K562 (cell line): Measurements from ENCODE around the gene GDF2. TPM values are rescaled to one million over a fixed set of nuclear protein-coding genes. Genes with fewer than 3 reads are reported as not detected.

ENCODE experiments used
- ATAC-seq: fragments of 200-7000 bp; cut with Tn5 transposase; 3 replicates; pipeline ENCODE4 v1.9.1; 2020; ENCODE audit warnings: moderate library complexity
- BruUV-seq: library from RNA; stranded (reverse); fragments of 400-500 nt; replicated peaks from 2 replicates; lab custom pipeline; 2021; lab: Mats Ljungman, UMichigan
- CTCF ChIA-PET: fragments of 300-600 bp; formaldehyde crosslinking; extraction: SDS; loops from one replicate; lab custom pipeline; 2021; ENCODE audit warnings: low intra/inter-chr PET ratio; lab: Yijun Ruan, JAX
- POLR2A ChIA-PET: fragments of 300-600, 350-650 bp; sonication (Branson Sonifier 250); formaldehyde crosslinking; extraction: SDS; loops from one replicate; lab custom pipeline; 2021; ENCODE audit warnings: antibody characterized with exemption, inconsistent platforms; lab: Yijun Ruan, JAX
- DNase-seq, 4 experiments: peaks; one replicate each; pipeline versions ENCODE4 v3.0.0 to v3.0.0-alpha.2; 2011 to 2018; ENCODE audit warnings: low spot score in 3 of 4, mixed read lengths in 3 of 4; ENCODE audit errors: extremely low read depth in 1 of 4
- FAIRE-seq: peaks from 2 replicates; lab custom pipeline; 2011; peaks lifted over from hg19 to GRCh38; lab: Jason Lieb, UNC
- H2AFZ ChIP-seq: 2 replicates; pipeline ENCODE4 v1.6.0; 2011; ENCODE audit warnings: low read depth, low read length, control low read depth, inconsistent platforms
- H3K27ac ChIP-seq: fragments of 200-600 bp; 3 replicates; pipeline ENCODE4 v1.8.0; 2011; ENCODE audit warnings: low read depth, mild to moderate bottlenecking, control low read depth, inconsistent platforms, low read length, moderate library complexity, mixed read lengths; ENCODE audit errors: extremely low read depth
- H3K27me3 ChIP-seq, 2 experiments: fragments of 300-600 bp in 1 of 2; 2 replicates in 1 of 2; 3 replicates in 1 of 2; pipeline versions ENCODE4 v1.6.0 to v1.8.0; 2011; ENCODE audit warnings: inconsistent platforms in 2 of 2, low read length in 2 of 2, mild to moderate bottlenecking in 1 of 2, mixed read lengths in 1 of 2, moderate library complexity in 1 of 2; ENCODE audit not compliant: control insufficient read depth in 2 of 2, insufficient read depth in 2 of 2
- H3K36me3 ChIP-seq: fragments of 300-600 bp; 3 replicates; pipeline ENCODE4 v1.8.0; 2011; ENCODE audit warnings: mild to moderate bottlenecking, low read length, inconsistent platforms; ENCODE audit not compliant: control insufficient read depth, insufficient read depth
- H3K4me1 ChIP-seq, 2 experiments: fragments of 200-600 bp in 1 of 2; replicated peaks in 1 of 2; 2 replicates in 1 of 2; 3 replicates in 1 of 2; pipeline versions ENCODE4 v1.5.1 to v1.8.0; 2011; ENCODE audit warnings: inconsistent platforms in 2 of 2, low read length in 2 of 2, mild to moderate bottlenecking in 1 of 2, mixed read lengths in 1 of 2, moderate library complexity in 1 of 2; ENCODE audit not compliant: control insufficient read depth in 2 of 2, insufficient read depth in 2 of 2
- H3K4me2 ChIP-seq: 2 replicates; pipeline ENCODE4 v1.6.1; 2011; ENCODE audit warnings: low read length, control low read depth, inconsistent platforms, mixed read lengths; ENCODE audit not compliant: insufficient read depth
- H3K4me3 ChIP-seq: fragments of 200-600 bp; sonication (generic), shearing (Covaris generic); 2 replicates; pipeline ENCODE4 v1.5.1; 2016; ENCODE audit warnings: control low read depth, inconsistent platforms
- H3K79me2 ChIP-seq: fragments of 200-600 bp; 3 replicates; pipeline ENCODE4 v1.8.0; 2011; ENCODE audit warnings: low read length, inconsistent platforms; ENCODE audit not compliant: control insufficient read depth, insufficient read depth
- H3K9ac ChIP-seq, 2 experiments: 2 replicates each; pipeline versions ENCODE4 v1.6.0 to v1.6.1; 2011; ENCODE audit warnings: low read depth in 2 of 2, low read length in 2 of 2, control low read depth in 1 of 2, inconsistent platforms in 1 of 2, mild to moderate bottlenecking in 1 of 2, mixed read lengths in 1 of 2; ENCODE audit not compliant: insufficient read depth in 1 of 2
- H3K9me1 ChIP-seq: one replicate; pipeline ENCODE4 v1.6.0; 2011; ENCODE audit warnings: inconsistent platforms, mild to moderate bottlenecking, low read length, moderate library complexity; ENCODE audit not compliant: control insufficient read depth, insufficient read depth
- H3K9me3 ChIP-seq: replicated peaks from 2 replicates; pipeline ENCODE4 v1.5.1; 2011; ENCODE audit warnings: low read depth, low read length, inconsistent platforms; ENCODE audit not compliant: control insufficient read depth, insufficient read depth
- H4K20me1 ChIP-seq: replicated peaks from 2 replicates; pipeline ENCODE4 v1.6.1; 2011; ENCODE audit warnings: low read length, inconsistent platforms, mixed read lengths; ENCODE audit not compliant: control insufficient read depth, insufficient read depth
- ARID3B ChIP-seq: fragments of 250-450 bp; sonication (Bioruptor Pico); IDR thresholded peaks from 2 replicates; pipeline ENCODE4 v1.4.0; 2020; ENCODE audit warnings: borderline replicate concordance
- CGGBP1 ChIP-seq: fragments of 250-450 bp; sonication (Bioruptor Pico); IDR thresholded peaks from 2 replicates; pipeline ENCODE4 v1.9.0; 2021; ENCODE audit warnings: mild to moderate bottlenecking
- COPS2 ChIP-seq: fragments of 450-650 bp; conservative IDR thresholded peaks from 2 replicates; pipeline ENCODE4 v1.6.1; 2016; ENCODE audit warnings: mild to moderate bottlenecking, moderate library complexity
- CREM ChIP-seq: IDR thresholded peaks from 2 replicates; pipeline ENCODE4 v1.6.1; 2014; ENCODE audit warnings: antibody characterized with exemption, low read depth
- ELF4 ChIP-seq: fragments of 450-650 bp; formaldehyde crosslinking; IDR thresholded peaks from 2 replicates; pipeline ENCODE4 v1.4.0; 2022; ENCODE audit warnings: missing genetic modification characterization
- EP300 ChIP-seq: IDR thresholded peaks from 2 replicates; pipeline ENCODE4 v1.6.1; 2012; ENCODE audit warnings: low read length, improper control_type of control experiment
- JUNB ChIP-seq: fragments of 450-650 bp; formaldehyde crosslinking; conservative IDR thresholded peaks from 2 replicates; pipeline ENCODE4 v1.4.0; 2020; ENCODE audit warnings: mild to moderate bottlenecking
- MXD1 ChIP-seq: fragments of 250-450 bp; sonication (Bioruptor Pico); IDR thresholded peaks from 2 replicates; pipeline ENCODE4 v1.8.0; 2021; ENCODE audit warnings: borderline replicate concordance, mild to moderate bottlenecking, moderate library complexity; ENCODE audit not compliant: poor library complexity, severe bottlenecking
- NCOA4 ChIP-seq: fragments of 450-650 bp; IDR thresholded peaks from 2 replicates; pipeline ENCODE4 v1.6.1; 2018; ENCODE audit warnings: mild to moderate bottlenecking; ENCODE audit not compliant: partially characterized antibody
- RBM34 ChIP-seq: fragments of 200-400 bp; formaldehyde crosslinking; IDR thresholded peaks from 2 replicates; pipeline ENCODE4 v1.6.1; 2018; ENCODE audit warnings: low read length, borderline replicate concordance; ENCODE audit not compliant: insufficient read depth
- SMARCB1 ChIP-seq: IDR thresholded peaks from 2 replicates; pipeline ENCODE4 v1.6.1; 2011; ENCODE audit warnings: improper control_type of control experiment, low read depth; ENCODE audit not compliant: insufficient read length
- TFAM ChIP-seq: fragments of 250-450 bp; sonication (Bioruptor Pico); conservative IDR thresholded peaks from 2 replicates; pipeline ENCODE4 v1.5.0; 2021; ENCODE audit warnings: mild to moderate bottlenecking, moderate library complexity
- ZNF3 ChIP-seq: fragments of 250-450 bp; sonication (Bioruptor Pico); IDR thresholded peaks from 2 replicates; pipeline ENCODE4 v1.5.0; 2021; ENCODE audit warnings: mild to moderate bottlenecking, moderate library complexity
- ZNF644 ChIP-seq: fragments of 200-800 bp; sonication (Bioruptor generic); IDR thresholded peaks from 2 replicates; pipeline ENCODE4 v1.6.1; 2016; ENCODE audit warnings: low read depth, missing genetic modification characterization, missing compliant biosample characterization
- ZNF695 ChIP-seq: fragments of 450-650 bp; formaldehyde crosslinking; IDR thresholded peaks from 2 replicates; pipeline ENCODE4 v1.4.0; 2020; ENCODE audit warnings: mild to moderate bottlenecking, moderate library complexity
- ZNF778 ChIP-seq: fragments of 450-650 bp; formaldehyde crosslinking; IDR thresholded peaks from 2 replicates; pipeline ENCODE4 v1.4.0; 2020; ENCODE audit warnings: mild to moderate bottlenecking, moderate library complexity
- WGBS: fragments of 100-300 bp; shearing (Covaris generic); methylation state at CpG from one replicate; pipeline ENCODE4 v1.1.6; 2016; ENCODE audit warnings: low coverage, mixed read lengths; ENCODE audit not compliant: insufficient coverage; ENCODE audit errors: missing lambda C conversion rate; 5-methylcytosine and 5-hydroxymethylcytosine counted together
- in situ Hi-C: fragments of 300-500 bp; cut with MboI; formaldehyde crosslinking; loops from 4 replicates; pipeline ENCODE4 v1.15.0; 2018; ENCODE audit warnings: inconsistent platforms, mixed read lengths
- intact Hi-C: fragments of 100-400 bp; cut with micrococcal nuclease; formaldehyde crosslinking; loops from 2 replicates; pipeline ENCODE4 v1.14.2; 2022
- polyA plus RNA-seq, 8 experiments: library from polyadenylated mRNA; depleted of rRNA in 4 of 8; stranded (reverse) in 5 of 8; unstranded in 3 of 8; fragments of >200 nt; fragmentation: Nextera tagmentation in 2 of 8; fragmentation: Illumina TruSeq in 1 of 8; extraction: Ambion mirVana in 2 of 8; extraction: Trizol in 1 of 8; gene quantifications; 2 replicates each; pipeline versions ENCODE4 v1.2.1 to v1.2.3, GENCODE V29; 2011 to 2014; ENCODE audit warnings: inconsistent platforms in 1 of 8, missing spikeins in 1 of 8
- total RNA-seq, 7 experiments: library from RNA; depleted of rRNA in 6 of 7; stranded (reverse); fragments of >200 nt in 6 of 7; fragmentation: Illumina TruSeq in 2 of 7; extraction: Trizol in 2 of 7; gene quantifications; 2 replicates each; pipeline versions ENCODE4 v1.2.1 to v1.2.3, GENCODE V29; 2011 to 2021; ENCODE audit warnings: low replicate concordance in 1 of 7
- TF ChIP-seq, protein P1 (sequence below): sonication (generic); formaldehyde crosslinking; IDR thresholded peaks from 2 replicates; pipeline ENCODE4 v1.8.1; 2023; ENCODE audit warnings: mild to moderate bottlenecking, missing genetic modification reagents

The GDF2 gene
- total and polyA plus RNA-seq, 9 of the 15 experiments (the other 6 are each of a cell fraction or from before 2014, with no cell fraction given): 0.08 to 0.58 (median 0.27) TPM; not detected in 2

DNA sequence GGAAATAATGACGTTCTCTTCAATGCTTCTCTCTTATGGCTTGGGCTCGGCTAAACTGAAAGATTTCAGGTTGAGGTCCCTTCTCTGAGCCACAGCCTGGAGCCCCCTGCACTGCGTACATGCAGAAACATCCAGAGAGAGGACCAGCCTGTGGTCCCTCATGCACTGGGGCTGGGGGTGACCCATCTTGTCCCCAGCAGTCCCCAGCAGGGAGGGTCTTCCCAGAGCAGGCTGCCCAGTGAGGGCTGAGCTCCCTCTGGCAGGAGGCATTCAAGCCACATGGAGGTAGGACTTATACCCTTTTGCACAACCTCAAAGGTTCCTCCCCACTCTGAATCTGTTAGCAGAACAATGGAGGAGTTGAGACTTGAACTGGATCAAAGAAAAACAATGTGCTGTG lies 14.9 kb upstream of the GDF2 start:
- BruUV-seq: no TSS peak
- ChIA-PET CTCF (no interaction called here), POLR2A (interaction anchor here (0.7 kb wide), 1 partner anchor 8 kb away, joined by 3 read pairs; no protein-coding TSS in a partner anchor)
- no peak overlapping the region for H3K4me2 ChIP-seq
- H4K20me1 ChIP-seq: peaks cover 10% of the 10 kb centered on the region; the same call in 1 of the 2 replicates
- H3K9me1 ChIP-seq: no peaks in the 10 kb centered on the region
- TF ChIP-seq TFAM (CRISPR knock-in tag) (no peak), ELF4 (CRISPR knock-in tag) (no peak), JUNB (CRISPR knock-in tag) (no peak), ARID3B (CRISPR knock-in tag) (no peak), CREM (no peak), NCOA4 (no peak), CGGBP1 (CRISPR knock-in tag) (no peak), ZNF644 (tag) (no peak), RBM34 (no peak), EP300 (no peak), ZNF778 (CRISPR knock-in tag) (no peak), SMARCB1 (no peak), ZNF3 (no peak), MXD1 (CRISPR knock-in tag) (no peak), COPS2 (no peak), ZNF695 (CRISPR knock-in tag) (no peak)
- TF ChIP-seq, protein P1, sequence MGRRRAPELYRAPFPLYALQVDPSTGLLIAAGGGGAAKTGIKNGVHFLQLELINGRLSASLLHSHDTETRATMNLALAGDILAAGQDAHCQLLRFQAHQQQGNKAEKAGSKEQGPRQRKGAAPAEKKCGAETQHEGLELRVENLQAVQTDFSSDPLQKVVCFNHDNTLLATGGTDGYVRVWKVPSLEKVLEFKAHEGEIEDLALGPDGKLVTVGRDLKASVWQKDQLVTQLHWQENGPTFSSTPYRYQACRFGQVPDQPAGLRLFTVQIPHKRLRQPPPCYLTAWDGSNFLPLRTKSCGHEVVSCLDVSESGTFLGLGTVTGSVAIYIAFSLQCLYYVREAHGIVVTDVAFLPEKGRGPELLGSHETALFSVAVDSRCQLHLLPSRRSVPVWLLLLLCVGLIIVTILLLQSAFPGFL (CRISPR knock-in tag): no peak
- no peaks in the 10 kb centered on the region for H3K79me2 ChIP-seq
- WGBS: 52% methylated on average over 3 of the region's 3 CpGs
- H3K27me3 ChIP-seq: peaks cover 3 to 14% of the 10 kb centered on the region in 2 experiments
- no peaks in the 10 kb centered on the region for H3K9me3 ChIP-seq
- intact Hi-C loops (loop anchor here (2.0 kb wide), 1 partner anchor 21 kb away; no protein-coding TSS in a partner anchor), in situ Hi-C loops (no loop called here)
- no peak overlapping the region for H2AFZ ChIP-seq
- no peak overlapping the region for H3K27ac ChIP-seq
- 0 out of 4 replicates have a peak overlapping the region, but pooled peaks of 1 of the 2 experiments have one; percentile 29 for H3K9ac ChIP-seq
- DNase-seq: no peak
- peaks cover 26 to 44% of the 10 kb centered on the region in 2 experiments; a peak in 4 of 5 replicates for H3K4me1 ChIP-seq
- H3K4me3 ChIP-seq: no peak overlapping the region
- H3K36me3 ChIP-seq: no peaks in the 10 kb centered on the region
- ATAC-seq: no peak
- no peak for FAIRE-seq
